Measurements from ENCODE around the gene NFIB.

Gene NFIB

DNA sequence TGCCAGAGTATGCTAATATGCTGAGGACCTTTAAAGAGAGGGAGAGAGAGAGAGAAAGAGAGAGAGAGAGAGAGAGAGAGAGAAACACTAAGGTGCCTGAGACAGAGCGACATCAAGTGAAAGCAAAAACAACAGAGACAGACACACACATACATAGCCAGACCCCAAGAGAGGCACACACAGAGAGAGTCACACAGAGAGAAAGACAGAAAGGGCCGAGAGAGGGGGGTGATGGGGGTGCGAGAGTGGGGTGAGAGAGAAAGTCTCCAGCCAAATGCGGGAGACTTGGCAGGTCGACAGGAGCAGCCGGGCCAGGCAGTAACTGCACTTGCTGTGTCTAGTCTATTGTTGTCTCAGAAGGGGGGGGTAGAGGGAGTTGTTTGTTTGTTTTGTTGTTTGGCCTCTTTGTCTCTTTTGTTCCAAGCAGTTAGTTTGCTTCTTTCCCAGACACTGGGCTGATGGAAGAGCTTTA, 30.1 kb upstream of the NFIB start:
- DNase-seq: no peak

DNA sequence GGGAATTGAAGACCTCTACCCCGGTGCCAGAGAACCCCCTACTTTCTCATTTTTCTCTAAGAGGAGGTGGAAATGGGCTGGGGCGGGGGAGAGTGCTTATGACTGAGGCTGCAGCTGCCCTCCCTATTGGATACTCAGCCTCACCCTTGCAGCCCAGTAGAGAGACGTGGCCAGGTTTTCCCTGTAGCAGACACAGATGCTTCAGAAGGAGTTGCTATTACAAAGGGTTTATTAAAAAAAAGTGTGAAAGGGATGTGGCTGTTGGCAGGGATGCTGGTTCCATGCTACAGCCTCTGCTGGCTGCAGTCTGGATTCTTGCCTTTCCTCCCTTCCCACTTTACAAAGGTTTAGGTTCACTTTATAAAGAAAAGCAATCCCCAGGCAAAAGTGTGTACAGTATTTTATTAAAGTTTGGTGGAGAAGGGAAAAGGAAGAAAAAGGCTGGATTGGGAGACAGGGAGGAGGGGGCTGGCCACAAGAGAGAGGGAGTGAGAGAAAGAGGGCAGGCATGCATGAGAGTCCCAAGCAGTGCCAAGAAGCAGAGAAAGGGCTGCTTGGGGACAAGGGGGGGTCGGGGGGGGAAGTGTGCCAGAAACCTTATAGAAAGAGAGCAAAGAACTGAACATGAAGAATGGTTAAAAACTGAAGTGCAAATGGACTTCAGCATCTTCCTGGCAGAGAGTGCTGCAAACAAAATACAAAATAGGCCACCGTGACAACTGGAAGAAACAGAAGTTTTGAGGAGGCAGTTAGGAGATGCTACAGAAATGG, 29.5 kb upstream of the NFIB start:
- no peak for DNase-seq

DNA sequence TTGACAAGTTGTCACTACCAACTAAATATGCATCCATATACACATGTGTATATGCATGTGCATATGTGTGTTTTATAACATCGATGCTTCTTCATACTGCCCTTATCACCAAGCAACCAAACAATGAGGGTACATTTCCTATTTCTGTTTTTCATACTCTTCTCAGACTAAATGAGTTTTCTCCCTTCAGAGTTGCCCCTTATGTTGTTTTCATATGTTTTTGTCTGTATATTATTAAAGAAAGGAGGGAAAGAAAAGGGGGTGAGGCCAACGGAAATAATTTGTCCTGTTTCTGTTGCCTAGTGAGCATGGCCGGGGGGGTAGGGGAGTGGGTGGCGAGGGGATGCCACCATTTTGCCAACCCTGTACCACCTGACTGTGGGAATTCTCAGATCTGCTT, 28.8 kb upstream of the NFIB start:
- no peak for DNase-seq

DNA sequence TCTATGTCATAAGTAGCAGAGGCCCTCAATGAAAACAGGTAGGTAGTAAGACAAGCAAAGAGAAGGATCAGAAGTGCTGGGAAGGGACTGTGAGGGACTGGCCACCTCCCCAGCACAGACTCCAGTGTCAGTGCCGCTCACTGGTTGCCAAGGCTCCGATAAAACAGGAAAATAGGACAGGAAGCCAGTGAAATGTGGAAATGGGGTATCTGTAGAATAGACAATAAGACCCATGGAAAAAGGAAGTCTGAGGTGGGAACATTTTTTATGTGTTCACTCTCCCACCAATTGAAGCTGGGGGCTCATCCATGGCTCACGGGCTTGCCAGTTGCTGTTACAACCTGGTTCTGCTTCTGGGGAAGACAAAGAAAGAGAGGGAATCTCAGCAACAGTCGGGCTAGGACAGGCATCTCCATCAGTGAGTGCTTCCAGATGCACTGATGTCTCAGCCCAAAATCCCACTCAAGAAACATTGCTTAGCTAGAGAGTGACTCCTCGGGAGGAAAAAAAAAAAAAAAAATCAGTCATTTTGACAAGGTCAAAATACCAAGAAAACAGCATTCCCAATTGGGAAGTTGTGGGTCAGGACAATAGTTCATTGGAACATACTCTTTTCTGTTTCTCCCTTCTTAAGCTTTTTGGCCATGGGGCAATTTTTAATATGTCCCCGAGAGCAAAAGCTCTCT, 27.6 kb upstream of the NFIB start:
- DNase-seq: no peak

DNA sequence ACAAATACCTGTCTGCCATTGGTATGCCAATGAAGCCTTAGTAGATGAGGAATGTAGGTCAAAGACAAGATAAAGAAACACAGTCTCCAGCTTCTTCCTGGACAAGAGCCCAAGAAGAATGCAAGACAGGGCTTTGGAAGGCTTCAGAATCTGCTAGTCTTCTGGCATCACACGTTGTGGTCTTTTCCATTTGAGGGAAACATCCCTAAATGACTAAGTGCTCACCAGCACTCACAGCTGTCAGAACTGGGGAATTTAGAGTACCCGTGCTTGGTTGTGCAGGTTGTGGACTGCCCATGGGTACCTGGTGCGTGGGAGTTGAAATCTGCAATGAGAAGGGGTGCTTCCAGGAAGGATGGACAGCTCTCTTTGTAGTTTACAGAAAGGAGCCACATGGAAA, 27.1 kb upstream of the NFIB start:
- DNase-seq: no peak

DNA sequence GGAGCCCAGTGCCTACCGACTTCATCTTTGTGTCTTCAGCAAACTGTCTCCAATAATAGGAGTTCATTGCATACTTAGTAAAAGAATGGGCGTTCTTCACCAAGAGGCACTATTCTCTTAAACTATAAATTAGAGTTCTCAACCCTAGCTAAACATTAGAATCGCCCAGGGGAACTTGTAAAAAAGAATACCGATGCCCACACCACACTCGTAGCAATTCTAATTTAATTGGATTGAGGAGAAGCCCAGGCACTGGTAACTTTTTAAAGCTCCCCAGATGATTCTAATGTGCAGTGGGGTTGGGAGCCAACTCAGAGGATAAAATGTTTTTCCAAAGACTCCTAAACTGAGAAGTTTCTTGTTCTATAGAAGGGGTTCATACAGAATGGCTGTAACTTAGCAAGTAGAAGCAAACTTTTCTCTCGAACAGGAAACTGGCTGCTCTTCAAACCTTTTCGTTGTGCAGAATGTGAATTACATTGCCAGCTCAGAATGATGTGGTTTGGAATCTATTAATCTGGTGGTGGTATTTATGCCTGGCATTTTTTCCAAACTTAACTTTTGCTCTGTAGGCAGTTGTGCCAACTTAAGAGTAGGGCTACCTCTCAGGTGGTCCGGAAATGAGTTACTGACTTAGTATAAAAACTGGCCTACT, 26.4 kb upstream of the NFIB start:
- DNase-seq: no peak

DNA sequence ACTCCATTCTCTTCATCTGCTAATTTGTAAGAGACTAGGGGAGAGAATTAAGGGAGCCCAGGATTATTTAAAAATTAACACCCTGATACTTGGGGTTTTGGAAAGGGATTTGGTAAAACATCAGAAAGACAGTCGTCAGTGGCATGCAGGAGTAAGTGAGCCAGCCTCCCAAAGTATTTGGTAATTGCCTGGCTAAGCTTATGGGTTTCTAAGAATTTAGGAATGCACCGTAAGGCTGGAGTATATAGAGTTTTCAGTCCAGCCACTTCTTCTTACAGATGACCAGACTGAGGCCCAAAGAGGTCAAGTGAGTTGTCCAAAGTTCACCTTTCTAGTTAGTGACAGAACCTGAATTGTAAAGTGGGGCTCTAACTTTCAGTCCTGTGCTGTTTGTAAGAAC, 25.8 kb upstream of the NFIB start:
- no peak for DNase-seq

DNA sequence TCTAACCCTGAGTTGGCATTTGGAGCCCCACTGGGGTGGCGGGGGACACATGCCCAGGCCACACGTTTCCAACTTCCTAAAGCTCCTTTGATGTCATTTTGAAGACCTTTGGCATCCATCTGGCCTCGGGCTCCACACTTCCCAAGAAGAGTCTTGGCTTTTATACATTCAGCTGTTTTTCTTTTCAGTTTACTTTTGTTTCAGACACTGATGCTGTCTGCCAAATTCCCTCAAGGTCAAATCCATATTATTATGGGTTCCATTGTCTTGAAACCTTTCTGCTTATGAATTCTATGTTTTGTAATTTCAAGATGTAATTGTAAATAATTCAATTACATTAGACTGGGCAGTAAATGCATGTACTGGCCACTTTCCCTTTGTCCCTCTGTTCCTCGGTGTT, 23.7 kb upstream of the NFIB start:
- no peak for DNase-seq

DNA sequence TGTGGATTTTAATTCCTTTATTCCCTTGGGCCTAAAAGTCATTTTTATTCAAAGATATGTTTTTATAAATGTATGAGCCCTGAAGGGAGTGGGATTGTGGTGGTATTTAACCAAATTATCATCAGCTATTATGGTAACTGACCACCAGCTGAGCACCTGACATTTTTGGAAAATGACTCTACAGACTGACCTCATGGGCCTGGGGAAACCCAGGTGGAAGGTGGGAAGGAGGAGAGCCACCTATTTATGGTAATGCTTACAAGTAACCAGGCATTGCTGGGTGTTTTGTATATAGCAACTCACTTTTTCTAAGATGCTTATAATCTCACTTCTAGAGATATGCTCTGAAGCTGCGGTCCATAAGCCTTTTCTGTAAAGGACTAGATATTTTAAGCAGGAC, 22.3 kb upstream of the NFIB start:
- DNase-seq: no peak

DNA sequence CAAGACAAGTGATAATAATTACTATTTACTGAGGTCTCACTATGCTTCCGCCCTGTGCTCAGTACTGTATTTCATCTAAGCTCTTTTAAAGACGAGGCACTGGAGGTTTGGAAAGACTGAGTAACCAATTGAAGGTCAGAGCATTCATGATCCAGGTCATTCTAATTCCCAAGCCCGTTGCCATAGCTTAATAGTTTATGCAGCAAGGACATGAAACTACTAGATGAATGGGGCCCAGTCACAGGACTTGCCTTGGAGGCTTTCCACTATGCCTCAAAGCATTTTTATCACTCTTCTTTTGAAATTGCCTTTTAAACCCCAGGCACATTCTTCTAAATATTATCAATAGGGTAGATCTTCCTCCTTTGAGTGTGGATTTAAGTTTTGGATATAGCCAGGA, 17.2 kb upstream of the NFIB start:
- no peak for DNase-seq

DNA sequence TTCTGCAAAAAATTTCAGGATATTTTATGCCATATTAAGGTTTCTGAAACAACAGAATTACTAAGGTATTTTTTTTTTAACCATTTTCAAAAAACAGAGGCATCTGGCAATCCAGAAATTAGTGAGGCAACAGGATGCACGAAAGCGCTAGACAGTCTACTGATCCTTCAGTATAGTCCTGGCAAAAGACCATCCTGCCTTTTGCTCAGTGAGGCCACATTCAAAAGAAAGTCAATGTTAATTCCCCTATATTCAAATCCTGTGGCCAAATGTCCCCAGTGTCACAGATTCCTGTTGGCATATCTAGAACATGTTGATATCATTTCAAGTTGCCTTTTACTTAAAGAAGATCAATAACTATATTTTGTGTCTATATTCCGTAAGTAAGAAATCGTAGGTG, 13.1 kb upstream of the NFIB start:
- DNase-seq: no peak

DNA sequence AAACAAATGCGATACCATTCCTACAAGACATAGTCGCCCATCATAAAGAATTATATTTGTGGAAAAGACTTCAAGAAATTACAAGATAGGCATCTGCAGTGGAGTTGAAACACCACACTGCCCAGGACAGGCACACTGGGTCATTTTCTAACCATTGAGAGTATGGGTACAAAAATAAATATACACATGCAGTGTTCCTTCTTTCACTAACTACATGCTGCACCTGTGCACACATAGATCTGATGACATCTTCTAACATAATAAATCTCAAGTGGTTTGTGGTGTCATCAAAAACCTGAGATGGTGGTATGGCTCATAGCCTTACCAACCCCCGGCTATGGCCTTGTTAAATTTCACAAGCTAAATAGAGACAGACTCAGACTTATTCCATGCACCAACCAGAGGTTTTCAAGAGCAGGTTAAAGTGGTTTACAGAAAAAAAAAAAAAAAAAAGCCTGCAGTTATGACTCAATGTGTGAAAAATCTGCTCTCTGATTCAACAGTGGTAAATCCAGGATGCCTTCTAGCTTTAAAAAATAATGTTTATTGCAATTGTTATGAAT, 12.4 kb upstream of the NFIB start:
- no peak for DNase-seq

DNA sequence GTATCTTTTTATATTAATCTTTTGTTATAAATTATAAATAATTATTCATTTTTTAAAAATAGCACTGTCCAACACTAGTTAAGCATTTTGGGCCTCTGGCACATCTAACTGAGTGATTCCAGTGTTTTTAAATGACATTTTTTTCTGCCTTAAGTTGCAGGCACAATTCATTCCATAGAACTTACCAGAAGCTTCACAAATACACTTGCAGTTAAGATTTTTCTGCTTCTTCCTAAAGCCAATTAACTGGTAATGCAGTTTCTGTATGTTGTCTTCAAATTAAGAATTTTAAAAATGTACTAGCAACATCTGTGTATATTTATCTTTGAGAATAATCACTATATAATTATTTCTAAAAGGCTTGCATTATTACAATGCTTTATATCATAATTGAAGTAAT, 11.2 kb upstream of the NFIB start:
- DNase-seq: no peak

DNA sequence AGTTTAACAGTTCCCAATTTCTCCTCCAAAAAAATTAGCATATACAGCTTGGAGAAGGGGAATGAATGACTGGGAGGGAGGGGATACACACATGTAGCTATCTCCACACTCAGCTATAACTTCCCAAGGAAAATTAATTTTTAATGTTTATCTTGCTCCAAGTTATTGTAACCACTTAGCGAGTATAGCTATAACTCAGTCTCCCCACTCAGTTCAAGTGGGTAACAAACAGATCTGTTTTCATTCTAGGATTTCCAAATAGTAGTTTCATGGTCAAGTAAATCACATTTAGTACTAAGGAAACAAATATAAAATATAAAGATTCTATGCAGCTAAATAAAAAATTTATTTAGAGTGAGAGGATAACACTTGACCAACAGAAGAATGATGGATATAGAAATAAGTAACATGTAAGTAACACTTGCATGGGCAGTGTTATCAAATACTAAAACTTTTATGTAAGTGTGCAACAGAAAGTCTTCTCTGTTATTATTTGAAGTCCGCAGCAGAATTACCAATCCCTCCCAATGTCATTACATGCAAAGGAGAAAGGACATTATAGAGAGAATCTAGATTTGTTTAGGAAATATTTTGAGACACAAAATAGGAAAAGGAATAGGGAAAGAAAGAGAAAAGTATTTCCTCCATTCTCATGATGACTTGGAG, 10.2 kb upstream of the NFIB start:
- no peak for DNase-seq

DNA sequence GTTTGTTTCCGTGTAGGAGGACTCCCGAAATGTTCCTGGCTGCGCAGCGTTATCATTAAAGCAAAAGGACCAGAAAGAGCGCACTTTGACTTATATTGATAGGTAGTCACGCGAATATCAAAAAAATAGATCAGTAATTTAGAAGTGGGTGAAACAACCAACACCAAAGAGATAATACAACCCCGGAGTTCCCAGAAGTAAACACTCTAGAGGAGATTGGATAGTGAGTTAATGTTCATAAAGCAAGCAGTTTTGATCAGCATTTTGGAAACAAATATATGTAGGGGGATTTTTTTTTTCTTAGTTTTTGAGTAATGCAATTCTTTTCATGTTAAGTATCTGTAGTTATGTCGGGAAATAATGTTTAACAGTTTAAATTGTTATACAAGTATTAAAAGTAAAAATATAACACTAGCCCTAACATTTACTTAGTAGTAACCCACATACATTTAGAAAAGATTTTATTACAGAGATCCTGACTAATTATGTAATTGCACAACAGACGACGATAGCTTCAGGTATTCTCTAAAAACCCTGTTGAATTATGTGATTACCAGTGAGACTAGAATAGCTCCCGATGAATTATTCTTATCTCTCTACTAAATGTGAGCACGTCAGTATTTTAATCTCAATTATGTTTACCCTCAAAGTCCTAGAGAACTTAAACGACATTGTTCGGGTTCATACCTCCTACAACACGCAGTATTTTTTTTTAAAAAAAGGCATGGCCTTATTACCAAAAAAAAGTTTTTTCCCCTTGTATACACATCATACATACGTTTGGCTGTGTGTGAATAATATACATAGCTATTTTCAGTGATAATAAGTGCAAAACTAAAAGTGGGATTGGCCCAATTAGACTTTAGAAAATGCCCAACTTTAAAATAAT, 9.4 kb upstream of the NFIB start:
- DNase-seq: no peak

DNA sequence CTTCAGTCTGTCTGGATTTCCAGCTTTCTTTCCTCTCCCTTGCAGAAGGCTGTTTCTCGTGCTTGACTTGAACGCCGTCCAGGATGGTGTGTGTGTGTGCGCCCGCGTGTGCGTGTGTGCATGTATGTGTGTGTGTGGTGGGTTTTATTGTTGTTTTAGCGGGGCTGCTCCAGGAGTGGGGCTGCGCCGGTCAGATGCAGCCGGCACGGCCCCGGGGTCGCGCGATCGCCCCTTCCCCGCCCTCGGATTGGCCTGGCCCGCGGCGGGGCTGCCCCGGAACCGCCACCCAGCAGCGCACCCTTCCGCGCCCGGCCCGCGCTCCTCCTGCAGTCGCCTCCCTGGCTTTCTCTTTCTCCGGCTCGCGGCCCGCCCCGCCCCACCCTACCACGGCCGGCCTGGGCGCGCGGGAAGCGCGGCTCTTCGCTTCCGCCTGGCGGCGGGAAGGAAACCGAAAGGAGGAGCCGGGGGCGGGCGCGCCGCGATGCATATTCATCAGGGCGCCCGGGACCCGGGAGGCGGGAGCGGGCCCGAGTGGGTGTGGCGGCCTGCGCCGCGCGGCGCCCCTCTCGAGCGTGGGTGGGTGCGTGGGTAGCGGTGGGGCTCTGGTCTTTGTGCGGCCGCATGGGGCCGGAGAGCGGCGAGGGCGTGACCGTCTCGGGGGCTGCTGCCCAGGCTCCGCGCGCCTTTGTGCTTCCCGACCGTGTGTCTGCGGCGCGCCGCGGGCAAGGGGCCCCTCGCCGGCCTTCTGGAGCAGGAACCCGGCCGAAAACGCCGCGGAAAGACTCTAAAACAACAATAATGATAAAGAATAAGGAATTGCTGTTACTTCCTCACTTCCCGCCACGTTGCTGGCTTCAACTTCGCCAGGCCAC, 8.5 kb upstream of the NFIB start:
- DNase-seq: peak; percentile 86

DNA sequence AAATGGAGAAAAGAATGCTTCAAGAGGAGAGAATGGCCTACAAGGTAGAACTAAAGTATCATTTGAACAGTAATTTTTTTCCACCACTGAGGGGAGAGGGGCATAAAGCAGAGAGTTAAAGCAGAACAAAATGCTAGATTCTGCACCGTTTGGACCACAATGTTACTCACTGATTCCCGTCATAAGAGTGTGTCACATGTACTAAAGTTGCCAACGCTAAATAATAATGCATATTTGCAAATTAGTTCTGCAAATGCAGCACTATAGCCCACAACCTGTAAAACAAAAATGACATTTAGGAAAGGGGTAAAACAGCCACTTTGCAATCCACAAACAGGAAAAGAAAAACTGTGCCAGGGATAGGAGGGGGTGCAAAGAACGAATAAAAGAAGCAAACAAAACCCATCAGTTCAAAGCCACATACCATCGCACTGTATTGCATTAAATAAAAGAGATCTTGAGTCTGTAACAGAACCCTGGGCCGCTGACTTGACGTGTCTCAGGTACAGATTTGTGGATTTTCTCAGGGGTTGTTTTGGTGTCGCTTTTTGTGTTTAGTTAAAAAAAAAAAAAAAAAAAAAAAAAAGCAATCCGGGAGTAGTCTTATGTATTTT, 7.7 kb upstream of the NFIB start:
- no peak for DNase-seq

DNA sequence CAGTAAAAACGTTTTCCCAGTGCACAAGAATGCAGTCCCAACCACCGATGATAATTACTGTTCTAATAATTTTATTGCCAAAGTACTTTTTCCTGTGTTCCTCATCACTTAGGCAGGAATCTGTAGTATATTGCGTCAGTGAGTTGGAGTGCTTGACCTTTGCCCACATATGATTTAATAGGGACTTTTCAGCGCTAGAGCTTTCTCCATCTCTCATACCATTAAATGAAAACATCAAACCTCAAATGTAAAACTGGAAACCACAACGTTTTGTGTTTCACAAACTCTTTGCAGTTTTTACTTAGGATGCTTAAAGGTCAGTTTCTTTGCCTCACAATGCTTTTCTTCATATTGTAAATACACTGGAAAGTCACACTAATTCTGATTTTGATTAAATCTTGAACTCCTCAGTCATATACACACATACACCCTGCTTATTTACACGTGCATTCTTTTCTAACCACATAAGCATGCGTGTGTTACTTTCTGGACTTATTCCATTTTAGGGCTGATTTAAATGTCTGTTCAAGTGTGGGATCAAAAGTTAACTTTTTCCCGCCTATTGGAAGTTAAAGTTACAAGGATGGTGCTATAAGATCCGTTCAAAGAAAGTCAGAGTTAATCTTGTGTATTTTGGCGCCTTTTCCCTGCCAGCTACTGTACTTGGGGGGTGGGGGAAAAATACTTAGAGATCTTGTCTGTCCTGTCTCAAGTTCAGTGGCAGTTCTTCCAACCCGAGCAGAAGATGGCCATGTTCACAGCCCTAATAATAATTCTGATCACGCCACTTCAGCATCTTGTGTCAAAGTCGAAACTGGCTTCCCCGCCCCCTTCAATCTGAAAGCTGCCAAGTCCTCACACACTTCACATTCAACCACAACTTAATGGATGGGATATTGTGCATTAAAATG, 6.6 kb upstream of the NFIB start:
- no peak for DNase-seq

DNA sequence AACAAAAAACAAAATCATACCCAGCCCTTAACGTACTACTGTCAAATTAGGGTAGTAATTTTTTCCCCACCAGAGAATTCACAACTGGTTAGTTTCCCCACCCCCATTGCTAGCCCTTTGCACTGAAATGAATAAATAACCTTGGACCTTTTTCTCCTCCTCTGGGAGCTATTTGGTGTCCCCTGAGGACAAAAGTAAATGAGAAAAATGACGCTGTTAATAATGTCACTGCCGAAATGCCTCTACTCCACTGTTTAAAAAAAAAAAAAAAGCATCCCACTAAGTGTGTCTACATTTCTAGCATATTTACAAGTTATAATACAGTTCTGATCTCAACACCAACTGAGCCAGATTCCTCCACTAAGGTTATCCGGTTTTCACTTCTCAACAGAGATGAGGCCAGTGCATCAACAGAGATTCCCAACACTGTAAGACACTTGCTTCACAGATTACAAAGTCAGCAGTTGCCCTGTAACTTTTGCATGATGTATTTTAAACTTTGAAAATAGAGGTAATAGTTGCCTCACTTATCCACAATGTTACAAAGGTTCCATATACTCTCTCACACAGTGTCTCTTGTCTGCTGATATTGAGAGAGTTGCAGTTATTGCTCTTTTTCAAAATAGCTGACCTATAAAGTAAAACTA, 5.1 kb upstream of the NFIB start:
- DNase-seq: no peak
